DOHH2 (cell line): ENCODE data around the gene DUS2.
"Not testable (repeated sequence)": the region's sequence is repeated elsewhere in the genome, so short reads cannot be mapped to it uniquely, and the experiment has no call there.

Experiments used
- H3F3A ChIP-seq: fragments of 200-600 bp; sonication (generic), shearing (Covaris generic); 2 replicates; pipeline ENCODE4 v1.6.0; 2016; ENCODE audit warnings: antibody characterized with exemption, mild to moderate bottlenecking; ENCODE audit not compliant: control insufficient read depth, insufficient read depth
- H3K27ac ChIP-seq: fragments of 200-600 bp; sonication (generic); 2 replicates; pipeline ENCODE4 v1.5.1; 2014; ENCODE audit warnings: low read depth, mild to moderate bottlenecking, low read length, moderate library complexity
- H3K27me3 ChIP-seq: fragments of 200-600 bp; sonication (generic); 2 replicates; pipeline ENCODE4 v1.6.1; 2014; ENCODE audit warnings: mild to moderate bottlenecking, low read length, mixed read lengths; ENCODE audit not compliant: control insufficient read depth
- H3K36me3 ChIP-seq: fragments of 200-600 bp; sonication (generic); 2 replicates; pipeline ENCODE4 v1.6.1; 2014; ENCODE audit warnings: mild to moderate bottlenecking, low read length, moderate library complexity, mixed read lengths; ENCODE audit not compliant: control insufficient read depth
- H3K4me1 ChIP-seq: fragments of 200-600 bp; sonication (generic); 2 replicates; pipeline ENCODE4 v1.6.1; 2014; ENCODE audit warnings: mild to moderate bottlenecking, low read length, mixed read lengths; ENCODE audit not compliant: control insufficient read depth
- H3K4me2 ChIP-seq: fragments of 200-600 bp; sonication (generic); 2 replicates; pipeline ENCODE4 v1.6.0; 2014; ENCODE audit warnings: mild to moderate bottlenecking, low read length, moderate library complexity
- H3K4me3 ChIP-seq: fragments of 200-600 bp; sonication (generic); 2 replicates; pipeline ENCODE4 v1.5.1; 2014; ENCODE audit warnings: mild to moderate bottlenecking, low read length, mixed read lengths
- H3K79me2 ChIP-seq: fragments of 200-600 bp; sonication (generic); 2 replicates; pipeline ENCODE4 v1.6.1; 2014; ENCODE audit warnings: mild to moderate bottlenecking, low read length, mixed read lengths; ENCODE audit not compliant: control insufficient read depth
- H3K9me2 ChIP-seq: fragments of 200-600 bp; sonication (generic); replicated peaks from 2 replicates; pipeline ENCODE4 v1.6.1; 2014; ENCODE audit warnings: mild to moderate bottlenecking, low read length, mixed read lengths; ENCODE audit not compliant: control insufficient read depth
- H3K9me3 ChIP-seq: fragments of 200-600 bp; sonication (generic); 2 replicates; pipeline ENCODE4 v1.6.1; 2014; ENCODE audit warnings: antibody characterized with exemption, low read length, mixed read lengths; ENCODE audit not compliant: control insufficient read depth, insufficient read depth
- H4K20me1 ChIP-seq: fragments of 200-600 bp; sonication (generic); 2 replicates; pipeline ENCODE4 v1.6.0; 2014; ENCODE audit warnings: low read depth, mild to moderate bottlenecking, antibody characterized with exemption, low read length, moderate library complexity; ENCODE audit not compliant: control insufficient read depth, insufficient read depth
- CTCF ChIP-seq: fragments of 200-600 bp; sonication (generic); IDR thresholded peaks from one replicate; pipeline ENCODE4 v1.5.1; 2014; ENCODE audit warnings: antibody characterized with exemption, mild to moderate bottlenecking, low read depth, low read length; ENCODE audit not compliant: poor library complexity, severe bottlenecking
- EZH2phosphoT487 ChIP-seq: fragments of 200-600 bp; sonication (generic); IDR thresholded peaks from 2 replicates; pipeline ENCODE4 v1.6.1; 2017; ENCODE audit warnings: borderline replicate concordance, mild to moderate bottlenecking, antibody characterized with exemption, low read length, moderate library complexity, mixed read lengths

The DUS2 gene

GRCh38 chr16:67992661-67993206 lies 30.4 kb upstream of the DUS2 start:
- H3K27ac ChIP-seq = no peak overlapping the region
- no peaks in the 10 kb centered on the region for H3K27me3 ChIP-seq
- H3K9me2 ChIP-seq = no peaks in the 10 kb centered on the region
- H3K36me3 ChIP-seq = no peaks in the 10 kb centered on the region
- no peaks in the 10 kb centered on the region for H4K20me1 ChIP-seq
- peaks cover 16% of the 10 kb centered on the region for H3K4me1 ChIP-seq
- H3K9me3 ChIP-seq = no peaks in the 10 kb centered on the region
- no peaks in the 10 kb centered on the region for H3K79me2 ChIP-seq
- no peaks in the 10 kb centered on the region; the same call in 1 of the 2 replicates for H3F3A ChIP-seq
- peak overlapping the region; percentile 76 for H3K4me2 ChIP-seq
- no peak for TF ChIP-seq CTCF
- TF ChIP-seq EZH2phosphoT487 = no peak
- H3K4me3 ChIP-seq = peak overlapping the region; percentile 24

- peak; percentile 97 for TF ChIP-seq CTCF
- TF ChIP-seq EZH2phosphoT487 = no peak
Observed at GRCh38 chr16:67993207-67994039, 29.7 kb upstream of the DUS2 start.

GRCh38 chr16:67994040-67994408 lies 29.1 kb upstream of the DUS2 start:
- peaks cover 18% of the 10 kb centered on the region for H3K4me1 ChIP-seq
- H3K79me2 ChIP-seq, H3K9me2 ChIP-seq, H3K27me3 ChIP-seq, H4K20me1 ChIP-seq, H3K4me3 ChIP-seq, H3F3A ChIP-seq, H3K36me3 ChIP-seq, H3K27ac ChIP-seq, H3K9me3 ChIP-seq: not testable (repeated sequence)
- peak overlapping the region; percentile 76; the same call in 1 of the 2 replicates for H3K4me2 ChIP-seq

More at GRCh38 chr16:67993207-67994039, 29.7 kb upstream of the DUS2 start:
- H3K36me3 ChIP-seq = no peaks in the 10 kb centered on the region
- no peak overlapping the region for H3K27ac ChIP-seq
- no peaks in the 10 kb centered on the region for H3K9me3 ChIP-seq
- H3K4me1 ChIP-seq = peaks cover 16% of the 10 kb centered on the region
- no peaks in the 10 kb centered on the region for H3K9me2 ChIP-seq
- no peaks in the 10 kb centered on the region for H3K27me3 ChIP-seq
- H3K79me2 ChIP-seq = no peaks in the 10 kb centered on the region
- no peaks in the 10 kb centered on the region; the same call in 1 of the 2 replicates for H3F3A ChIP-seq
- H3K4me3 ChIP-seq = peak overlapping the region; percentile 59
- peak overlapping the region; percentile 76 for H3K4me2 ChIP-seq
- H4K20me1 ChIP-seq = no peaks in the 10 kb centered on the region

- H3K79me2 ChIP-seq = no peaks in the 10 kb centered on the region
- H4K20me1 ChIP-seq = no peaks in the 10 kb centered on the region
- TF ChIP-seq EZH2phosphoT487 (no peak), CTCF (no peak)
- H3K4me3 ChIP-seq = no peak overlapping the region
- peaks cover 32% of the 10 kb centered on the region for H3K4me1 ChIP-seq
- no peaks in the 10 kb centered on the region for H3K27me3 ChIP-seq
- H3K27ac ChIP-seq = no peak overlapping the region
- no peaks in the 10 kb centered on the region for H3K36me3 ChIP-seq
- no peaks in the 10 kb centered on the region for H3K9me2 ChIP-seq
- no peaks in the 10 kb centered on the region; the same call in 1 of the 2 replicates for H3F3A ChIP-seq
- H3K9me3 ChIP-seq = no peaks in the 10 kb centered on the region
- no peak overlapping the region for H3K4me2 ChIP-seq
Observed at GRCh38 chr16:67995423-67995822, 27.7 kb upstream of the DUS2 start.
